ENCODE measurements around the gene RELN.

RELN gene

DNA sequence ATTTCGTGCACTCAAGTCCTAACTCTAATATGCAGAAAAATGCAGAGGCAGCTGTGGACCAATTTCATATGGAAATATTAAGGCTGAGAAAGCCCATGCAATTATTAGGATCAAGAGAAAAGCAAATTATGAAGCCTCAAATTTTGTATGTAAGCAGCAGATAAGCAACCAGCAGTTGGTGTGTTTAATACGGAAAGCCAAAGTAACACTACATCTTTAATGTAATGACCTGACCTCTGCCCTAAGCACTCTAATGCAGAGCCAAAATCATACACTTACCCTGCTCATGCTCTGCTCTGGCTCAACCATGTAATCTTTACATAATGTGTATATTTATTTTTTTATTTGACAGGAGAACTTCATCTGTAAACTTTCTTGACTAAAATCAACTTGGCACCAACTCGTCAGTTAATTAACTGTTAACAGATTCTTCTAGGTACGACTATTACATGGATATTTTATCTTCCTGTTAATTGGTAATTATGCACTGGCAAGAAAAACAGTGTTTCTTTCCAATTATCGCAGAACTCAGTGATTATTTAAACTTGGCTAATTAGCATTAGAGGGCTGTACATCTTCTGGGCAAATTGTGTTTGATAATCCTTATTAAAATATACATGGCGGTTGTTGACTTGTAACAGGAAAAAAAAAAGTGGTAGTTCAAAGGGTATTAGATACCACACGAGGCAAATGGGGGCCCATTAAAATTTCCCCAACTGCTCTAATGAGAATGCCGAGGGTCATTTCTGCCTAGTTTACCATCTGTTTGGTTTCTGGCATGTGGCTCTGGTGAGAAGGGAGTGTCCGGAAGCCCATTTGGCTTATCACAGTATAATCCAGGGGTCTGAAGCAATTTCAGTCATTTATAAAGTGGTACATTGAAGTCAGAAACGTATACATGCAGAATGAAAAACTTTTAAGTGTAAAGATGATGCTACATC lies 94.5 kb downstream of the RELN start:
- no peak for DNase-seq (ENCODE audit: low spot score)

GRCh38 chr7:103893350-103893749 lies 96.1 kb downstream of the RELN start:
- no peak for DNase-seq (ENCODE audit: low spot score)

- DNase-seq (ENCODE audit: low spot score): no peak
Measured at GRCh38 chr7:103889451-103889850, 100.0 kb downstream of the RELN start.

DNA sequence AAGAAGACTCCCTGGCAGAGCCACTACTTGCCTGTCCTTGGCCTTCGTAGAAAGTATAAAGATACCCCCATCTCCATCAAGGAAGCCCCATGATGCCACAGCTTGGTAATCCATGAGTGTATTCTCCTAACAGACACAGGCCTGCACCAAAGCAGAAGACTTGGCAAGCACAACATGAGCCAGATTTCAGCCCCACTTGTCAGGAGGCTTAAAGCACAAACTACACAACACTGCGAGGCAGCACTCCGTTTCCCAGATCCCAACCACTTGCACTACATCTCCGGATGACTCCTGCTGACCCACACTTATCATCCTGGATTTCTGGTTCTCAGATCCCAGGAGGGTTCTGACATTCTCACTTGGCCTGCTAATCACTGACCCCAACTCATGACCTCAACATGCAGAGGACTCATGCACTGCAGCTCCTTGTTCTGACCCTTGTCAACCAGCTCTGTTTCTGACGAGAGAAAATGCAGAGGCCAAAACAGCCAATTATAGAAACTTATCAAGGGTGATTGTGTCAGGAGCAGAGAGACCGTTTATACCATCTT lies 100.8 kb downstream of the RELN start:
- peak; percentile 4 for DNase-seq (ENCODE audit: low spot score)

- no peak for DNase-seq (ENCODE audit: low spot score)
Measured at GRCh38 chr7:103887853-103888602, 101.4 kb downstream of the RELN start.

- DNase-seq (ENCODE audit: low spot score): no peak
Measured at GRCh38 chr7:103887050-103887449, 102.4 kb downstream of the RELN start.

DNA sequence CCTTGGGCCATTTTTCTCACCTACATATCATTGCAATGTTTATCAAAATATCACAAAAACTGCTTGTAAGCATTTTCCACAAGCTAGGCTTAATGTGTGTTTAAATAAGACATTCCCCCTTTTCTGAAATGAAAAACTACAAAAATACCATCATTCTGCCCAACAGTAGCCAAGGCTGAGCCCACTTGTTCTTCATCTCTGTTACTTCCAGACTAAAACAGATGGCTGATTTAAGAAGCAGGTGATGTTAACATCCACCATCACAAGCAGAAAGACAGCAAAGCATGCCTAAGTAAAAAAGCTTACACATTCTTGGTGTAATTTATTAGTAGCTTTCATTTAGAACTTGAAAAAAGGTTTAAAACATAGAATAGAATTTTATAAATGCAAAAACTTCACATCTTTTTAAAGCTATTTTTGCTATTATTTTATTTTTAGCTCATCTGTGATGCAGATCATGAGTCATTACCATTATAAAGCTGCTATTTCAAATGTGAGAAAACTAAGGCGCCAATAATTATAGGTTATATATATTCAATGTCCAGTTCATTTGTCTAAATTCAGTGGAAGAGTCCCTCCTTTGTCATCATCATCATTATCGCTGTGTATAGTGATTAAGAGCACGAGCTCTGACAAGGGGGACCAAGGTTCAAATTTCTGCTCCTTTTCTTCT lies 109.4 kb downstream of the RELN start:
- no peak for DNase-seq (ENCODE audit: low spot score)

DNA sequence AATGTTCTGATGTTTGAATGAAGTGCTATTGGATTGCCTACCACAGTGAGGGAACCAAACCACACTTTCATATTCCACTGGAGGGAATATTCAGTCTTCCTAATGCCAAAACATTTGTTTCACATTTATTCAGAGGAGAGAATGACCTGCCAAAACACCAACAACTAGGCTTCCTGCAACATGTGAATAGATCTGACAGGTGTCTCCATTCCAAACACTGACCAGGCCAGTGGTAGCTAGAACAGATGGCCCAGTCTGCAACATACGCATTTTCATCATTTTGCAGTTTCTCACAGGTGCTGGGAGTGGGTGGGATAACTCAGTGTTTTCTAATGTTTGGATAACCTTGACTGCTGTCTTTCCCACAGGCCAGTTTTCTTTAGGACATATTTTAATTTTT lies 110.0 kb downstream of the RELN start:
- no peak for DNase-seq (ENCODE audit: low spot score)

DNA sequence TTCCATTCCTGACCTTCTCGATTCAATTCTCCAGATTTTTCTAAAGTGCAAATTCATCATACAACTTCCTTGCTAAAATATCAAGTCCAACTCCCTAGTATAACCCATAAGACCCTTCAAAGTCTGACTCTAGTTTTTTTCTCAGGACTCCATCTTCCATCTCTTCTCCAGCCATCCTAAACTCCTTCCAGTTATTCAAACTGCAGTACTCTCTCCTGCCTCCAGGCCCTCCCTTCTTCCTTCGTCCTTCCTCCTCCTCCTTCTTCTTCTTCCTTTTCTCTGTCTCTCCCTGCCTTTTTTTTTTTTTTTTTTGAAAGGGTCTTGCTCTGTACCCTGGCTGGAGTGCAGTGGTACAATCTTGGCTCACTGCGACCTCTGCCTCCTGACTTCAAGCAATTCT lies 111.9 kb downstream of the RELN start:
- DNase-seq (ENCODE audit: low spot score): no peak

DNA sequence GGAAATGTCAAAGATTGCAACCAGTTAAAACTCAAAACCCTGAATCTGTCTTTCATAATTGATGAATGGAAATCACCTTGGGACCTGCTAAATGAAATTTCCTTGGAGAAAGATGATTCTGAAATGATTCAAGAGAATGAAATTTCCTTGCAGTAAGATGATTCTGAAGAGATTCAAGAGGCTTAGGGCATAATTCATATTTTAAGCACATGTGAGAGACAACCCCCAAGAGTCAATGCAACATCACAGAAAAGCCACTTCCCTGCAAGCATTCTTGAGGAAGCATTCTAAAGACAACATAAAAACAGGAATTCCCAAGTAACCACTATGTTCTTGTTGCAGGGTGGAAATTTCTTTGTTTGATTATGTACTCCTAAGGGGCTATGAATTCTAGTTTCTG lies 113.7 kb downstream of the RELN start:
- DNase-seq (ENCODE audit: low spot score): no peak

- DNase-seq (ENCODE audit: low spot score): no peak
Measured at GRCh38 chr7:103871473-103871872, 118.0 kb downstream of the RELN start.

- DNase-seq (ENCODE audit: low spot score): no peak
Measured at GRCh38 chr7:103870664-103871063, 118.8 kb downstream of the RELN start.

DNA sequence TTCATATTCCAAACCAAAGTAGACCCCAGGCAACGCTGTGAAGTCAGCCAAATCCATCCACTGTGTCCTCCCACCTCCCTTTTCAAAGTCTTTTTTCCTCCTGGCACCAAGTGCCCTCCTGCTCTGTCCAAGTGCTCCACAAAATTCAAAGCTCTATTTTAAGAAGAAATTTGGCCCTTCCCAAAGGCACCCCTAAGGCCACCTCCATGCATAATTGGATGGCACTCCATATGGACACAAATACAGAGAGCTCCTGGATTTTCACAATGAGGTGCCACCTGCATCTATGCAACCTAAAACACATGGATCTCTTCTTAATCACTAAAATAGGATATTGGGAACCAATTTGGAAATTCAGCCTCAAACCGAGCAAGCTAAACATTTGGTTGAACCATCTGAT lies 121.6 kb downstream of the RELN start:
- no peak for DNase-seq (ENCODE audit: low spot score)

DNA sequence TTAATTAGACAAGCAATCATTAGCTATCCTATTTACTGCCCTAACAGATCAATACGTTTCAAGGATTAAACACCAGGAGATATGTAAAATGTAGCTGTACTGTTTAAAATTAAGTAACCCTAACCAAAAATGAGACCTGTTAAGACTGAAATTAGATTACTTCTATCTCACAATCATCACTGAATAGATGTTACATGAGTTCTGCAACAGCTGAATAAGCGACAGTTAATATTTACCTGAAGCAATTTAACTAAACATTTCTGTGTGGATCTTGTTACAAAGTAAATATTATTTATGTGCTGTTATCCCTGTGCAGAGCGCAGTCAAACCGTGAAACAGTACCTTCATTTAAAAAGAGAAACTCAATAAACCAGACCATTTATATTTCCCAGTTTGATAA lies 122.5 kb downstream of the RELN start:
- DNase-seq (ENCODE audit: low spot score): no peak

- DNase-seq (ENCODE audit: low spot score): no peak
Measured at GRCh38 chr7:103865442-103865841, 124.0 kb downstream of the RELN start.

- DNase-seq (ENCODE audit: low spot score): no peak
Measured at GRCh38 chr7:103862302-103863035, 127.0 kb downstream of the RELN start.

DNA sequence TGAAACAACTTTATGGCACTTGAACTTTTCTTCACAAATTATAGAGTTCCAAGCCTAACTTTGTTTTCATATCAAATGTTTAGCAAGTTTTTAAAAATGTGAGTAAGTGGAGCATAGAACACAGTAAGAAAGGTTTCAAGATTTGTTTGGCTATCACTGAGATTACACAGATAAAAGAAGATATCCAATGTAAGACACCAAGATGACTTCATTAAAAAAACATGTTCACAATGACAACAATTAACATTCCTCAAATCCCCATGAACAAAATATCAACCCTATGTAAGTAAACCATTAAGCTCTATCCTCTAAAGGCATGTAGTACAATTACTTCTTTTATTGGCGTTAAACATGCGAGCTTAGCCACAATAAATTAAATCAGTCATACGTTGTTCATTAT lies 129.7 kb downstream of the RELN start:
- no peak for DNase-seq (ENCODE audit: low spot score)

DNA sequence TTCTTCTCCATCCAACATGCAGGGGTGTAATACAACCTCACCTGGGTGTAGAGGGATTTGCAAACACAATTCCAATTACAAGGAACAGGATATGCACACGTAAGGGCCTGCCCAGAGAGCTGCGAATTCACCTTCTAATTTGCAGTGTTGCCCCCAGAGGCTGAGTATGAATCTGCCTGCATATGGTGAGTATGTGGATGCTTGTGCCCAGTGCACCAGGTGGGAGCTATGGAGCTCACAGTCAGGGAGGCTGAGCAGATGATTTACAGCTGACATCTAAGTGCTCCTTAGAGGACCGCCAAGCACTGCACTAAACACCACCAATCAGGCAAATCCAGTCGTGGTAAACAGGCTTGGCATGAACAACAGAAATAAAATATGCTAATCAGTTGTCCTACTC lies 132.0 kb downstream of the RELN start:
- no peak for DNase-seq (ENCODE audit: low spot score)

DNA sequence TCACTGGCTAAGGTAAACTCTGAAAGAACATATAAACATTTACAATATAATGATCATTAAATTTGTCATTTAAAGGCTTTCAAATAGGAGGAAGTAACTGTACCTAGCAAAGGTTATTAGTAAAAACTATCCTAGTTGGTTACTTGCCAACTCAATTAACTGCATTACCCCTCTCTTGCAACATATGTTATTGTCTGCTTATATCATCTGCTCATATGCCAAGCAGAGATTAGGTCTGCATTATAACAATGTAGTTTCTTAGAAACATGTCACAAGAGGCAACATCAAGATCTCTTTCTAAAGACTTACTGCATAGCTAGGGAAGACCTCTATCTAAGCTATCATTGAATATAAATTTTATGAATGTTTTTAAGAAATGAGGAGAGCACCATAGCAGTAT lies 132.5 kb downstream of the RELN start:
- DNase-seq (ENCODE audit: low spot score): no peak

- DNase-seq (ENCODE audit: low spot score): no peak
Measured at GRCh38 chr7:103855671-103856070, 133.8 kb downstream of the RELN start.

- no peak for DNase-seq (ENCODE audit: low spot score)
Measured at GRCh38 chr7:103854611-103855010, 134.8 kb downstream of the RELN start.

DNA sequence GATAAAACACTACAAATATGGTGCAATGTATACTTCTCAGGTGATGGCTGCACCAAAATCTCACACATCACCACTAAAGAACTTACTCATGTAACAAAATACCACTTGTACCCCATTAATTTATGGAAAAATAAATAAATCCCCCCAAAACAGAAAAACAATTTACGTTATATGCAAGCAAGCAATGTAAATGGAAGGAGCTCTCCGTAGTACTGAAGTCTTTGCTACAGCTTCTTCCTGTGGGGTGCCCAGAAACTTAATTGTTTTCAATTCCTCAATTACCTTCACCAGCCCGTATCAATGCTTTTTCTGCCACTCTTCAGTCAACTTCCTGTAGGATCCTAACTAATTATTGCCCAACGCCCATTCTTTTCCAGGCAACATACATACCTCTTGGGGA lies 138.1 kb downstream of the RELN start:
- no peak for DNase-seq (ENCODE audit: low spot score)

All from Ammon's horn (tissue), 1 donor.